ENCODE measurements around the gene PRXL2C. TPM values are rescaled to one million over a fixed set of nuclear protein-coding genes. Genes with fewer than 3 reads are reported as not detected.

Gene PRXL2C
- polyA plus RNA-seq, 1 donor from 2014 or later = 0.12 TPM

GRCh38 chr9:96604004-96604319 lies 51.2 kb downstream of the PRXL2C start:
- H3K4me3 ChIP-seq (ENCODE audit: low read length) = no peak overlapping the region
- H3K9me2 ChIP-seq (ENCODE audit: insufficient read depth, low read length) = no peaks in the 10 kb centered on the region
- H3K27ac ChIP-seq (ENCODE audit: low read length) = no peak overlapping the region
- TF ChIP-seq RAD21 (conservative IDR thresholded peaks at IDR 0.05) (no peak), MXI1 (conservative IDR thresholded peaks at IDR 0.05; ENCODE audit: poor library complexity, severe bottlenecking) (no peak), TAF1 (IDR thresholded peaks at IDR 0.05; ENCODE audit: low read depth) (no peak), REST (IDR thresholded peaks at IDR 0.05; ENCODE audit: borderline replicate concordance) (no peak), CTCF (IDR thresholded peaks at IDR 0.05; ENCODE audit: poor library complexity, severe bottlenecking) (no peak), EP300 (conservative IDR thresholded peaks at IDR 0.05; ENCODE audit: poor library complexity, severe bottlenecking) (no peak), POLR2AphosphoS5 (IDR thresholded peaks at IDR 0.05) (no peak), EZH2 (IDR thresholded peaks at IDR 0.05; ENCODE audit: borderline replicate concordance, insufficient read depth, low read length, poor library complexity, severe bottlenecking) (no peak), SMC3 (conservative IDR thresholded peaks at IDR 0.05; ENCODE audit: poor library complexity) (no peak)
- H3K9me3 ChIP-seq (ENCODE audit: low read length) = no peaks in the 10 kb centered on the region
- H3K9ac ChIP-seq (ENCODE audit: low read length) = no peak overlapping the region
- H3F3A ChIP-seq (ENCODE audit: insufficient read depth, low read length, poor library complexity, severe bottlenecking) = no peaks in the 10 kb centered on the region
- H3K4me2 ChIP-seq (ENCODE audit: low read length) = no peak overlapping the region
- H3K27me3 ChIP-seq (ENCODE audit: insufficient read depth, low read depth, low read length) = no peaks in the 10 kb centered on the region
- H4K20me1 ChIP-seq (ENCODE audit: insufficient read depth) = no peaks in the 10 kb centered on the region
- H3K36me3 ChIP-seq (ENCODE audit: insufficient read depth, low read length) = no peaks in the 10 kb centered on the region
- H3K79me2 ChIP-seq (replicated peaks; ENCODE audit: insufficient read depth, low read length) = no peaks in the 10 kb centered on the region
- H2AFZ ChIP-seq (ENCODE audit: low read depth, low read length) = no peak overlapping the region

GRCh38 chr9:96603305-96604003 lies 51.7 kb downstream of the PRXL2C start:
- no peaks in the 10 kb centered on the region for H3K27me3 ChIP-seq (ENCODE audit: insufficient read depth, low read depth, low read length)
- H3K4me2 ChIP-seq (ENCODE audit: low read length) = no peak overlapping the region
- H3K4me3 ChIP-seq (ENCODE audit: low read length) = no peak overlapping the region
- H3K9me3 ChIP-seq (ENCODE audit: low read length) = no peaks in the 10 kb centered on the region
- H3K79me2 ChIP-seq (replicated peaks; ENCODE audit: insufficient read depth, low read length) = no peaks in the 10 kb centered on the region
- H3K9me2 ChIP-seq (ENCODE audit: insufficient read depth, low read length) = no peaks in the 10 kb centered on the region
- no peaks in the 10 kb centered on the region for H3K36me3 ChIP-seq (ENCODE audit: insufficient read depth, low read length)
- no peak overlapping the region for H3K9ac ChIP-seq (ENCODE audit: low read length)
- H4K20me1 ChIP-seq (ENCODE audit: insufficient read depth) = no peaks in the 10 kb centered on the region
- H3K27ac ChIP-seq (ENCODE audit: low read length) = no peak overlapping the region
- H2AFZ ChIP-seq (ENCODE audit: low read depth, low read length) = no peak overlapping the region
- H3F3A ChIP-seq (ENCODE audit: insufficient read depth, low read length, poor library complexity, severe bottlenecking) = no peaks in the 10 kb centered on the region
- TF ChIP-seq EZH2 (IDR thresholded peaks at IDR 0.05; ENCODE audit: borderline replicate concordance, insufficient read depth, low read length, poor library complexity, severe bottlenecking) (no peak), TAF1 (IDR thresholded peaks at IDR 0.05; ENCODE audit: low read depth) (no peak), POLR2AphosphoS5 (IDR thresholded peaks at IDR 0.05) (no peak), RAD21 (conservative IDR thresholded peaks at IDR 0.05) (no peak), EP300 (conservative IDR thresholded peaks at IDR 0.05; ENCODE audit: poor library complexity, severe bottlenecking) (no peak), REST (IDR thresholded peaks at IDR 0.05; ENCODE audit: borderline replicate concordance) (no peak), CTCF (IDR thresholded peaks at IDR 0.05; ENCODE audit: poor library complexity, severe bottlenecking) (no peak), MXI1 (conservative IDR thresholded peaks at IDR 0.05; ENCODE audit: poor library complexity, severe bottlenecking) (no peak), SMC3 (conservative IDR thresholded peaks at IDR 0.05; ENCODE audit: poor library complexity) (no peak)
